ENCODE measurements around the gene TSPAN14. TPM values are rescaled to one million over a fixed set of nuclear protein-coding genes. Genes with fewer than 3 reads are reported as not detected.
A peak's percentile ranks its signal among the peaks of the same experiment; 100 is the strongest.

The TSPAN14 gene
- polyA plus RNA-seq, 1 donor from 2014 or later = 45.0 TPM

DNA sequence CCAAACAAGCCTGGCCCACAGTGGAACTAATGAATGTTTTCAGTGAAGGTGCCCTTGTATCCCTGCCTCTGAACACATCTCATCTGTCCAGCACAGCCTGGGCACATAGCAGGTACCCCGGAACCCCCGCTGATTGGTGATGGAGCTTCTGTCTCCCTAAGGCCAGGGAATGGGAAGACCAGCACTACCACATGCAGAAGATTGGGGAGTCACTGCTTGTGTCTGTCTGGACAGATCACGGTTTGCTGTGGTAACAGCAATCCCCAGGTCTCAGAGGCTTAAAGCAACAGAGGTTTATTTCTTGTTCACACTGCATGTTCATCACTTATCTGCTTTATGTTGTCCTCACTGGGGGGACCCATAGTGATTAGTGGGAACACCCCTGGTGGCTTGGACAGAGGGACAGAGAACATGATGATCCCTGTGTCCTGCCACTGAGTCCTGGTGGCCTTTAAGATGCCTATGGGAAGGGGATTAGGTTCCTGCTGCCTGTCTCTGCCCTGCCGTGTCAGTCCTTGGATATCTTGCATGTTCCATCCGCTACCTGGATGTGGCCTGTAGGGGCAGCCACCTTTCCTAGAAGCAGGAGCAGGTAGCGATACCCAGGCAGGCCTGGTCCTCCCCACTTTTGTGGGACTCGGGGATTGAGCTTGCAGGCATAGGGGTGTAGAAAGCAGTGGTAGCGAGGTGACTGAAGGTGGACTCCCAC lies 3.6 kb downstream of the TSPAN14 start:
- H3K36me3 Mint-ChIP-seq = no peaks in the 10 kb centered on the region
- peak overlapping the region in 1 of 3 donors; percentile 84 for H3K27ac Mint-ChIP-seq
- peak overlapping the region; percentile 12 to 90 (median 44) for H3K4me3 Mint-ChIP-seq
- H3K4me1 Mint-ChIP-seq = peaks cover 51 to 63% (median 58%) of the 10 kb centered on the region in 3 donors
- no peaks in the 10 kb centered on the region for H3K27me3 Mint-ChIP-seq
- no peaks in the 10 kb centered on the region for H3K9me3 Mint-ChIP-seq

DNA sequence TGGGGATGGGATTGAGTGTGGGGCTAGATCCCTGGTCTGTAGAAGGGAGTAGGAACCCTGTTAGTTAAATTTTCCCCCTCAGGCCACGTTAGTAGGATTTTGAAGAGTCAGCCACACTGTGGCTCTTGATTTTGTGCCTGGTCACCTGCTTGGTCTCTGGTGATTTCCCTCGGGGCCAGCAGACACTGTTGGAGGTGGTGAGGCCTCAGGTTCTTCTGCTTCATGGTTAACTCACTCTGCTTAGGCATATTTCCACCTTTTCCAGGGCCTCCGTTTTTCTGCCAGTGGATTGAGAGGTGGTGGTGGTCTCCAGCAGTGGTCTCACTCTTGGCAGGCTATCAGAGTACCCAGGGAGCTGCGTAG lies 4.1 kb downstream of the TSPAN14 start:
- Mint-ChIP-seq H3K27me3 (no peaks in the 10 kb centered on the region), H3K9me3 (no peaks in the 10 kb centered on the region), H3K4me3 (peak overlapping the region; percentile 44 to 93 (median 77)), H3K4me1 (peaks cover 54 to 68% (median 63%) of the 10 kb centered on the region in 3 donors), H3K36me3 (no peaks in the 10 kb centered on the region), H3K27ac (peak overlapping the region in 2 of 3 donors; percentile 71 to 84)

DNA sequence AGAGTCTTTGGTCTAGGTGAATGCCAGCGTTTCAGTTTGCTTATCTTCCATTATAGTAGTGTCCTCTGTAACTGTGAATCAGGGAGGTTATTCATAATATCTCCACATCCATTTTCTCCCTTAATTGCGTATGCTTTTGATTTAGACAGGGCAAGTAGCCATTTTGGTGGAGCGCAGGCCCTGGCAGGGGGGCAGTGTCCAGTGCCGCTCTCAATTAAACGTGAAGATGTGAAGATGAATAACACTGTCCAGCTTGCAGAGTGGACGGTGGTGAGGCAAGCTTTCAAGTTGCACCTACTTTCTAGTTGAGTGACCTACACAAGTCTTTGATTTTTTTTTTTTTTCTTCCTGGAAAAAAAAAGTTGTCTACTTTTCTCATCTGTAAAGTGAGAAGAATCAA lies 4.5 kb downstream of the TSPAN14 start:
- Mint-ChIP-seq H3K4me1 (peaks cover 54 to 68% (median 64%) of the 10 kb centered on the region in 3 donors), H3K27ac (peak overlapping the region; percentile 59 to 76 (median 71)), H3K4me3 (peak overlapping the region; percentile 44 to 93 (median 77)), H3K9me3 (no peaks in the 10 kb centered on the region), H3K36me3 (no peaks in the 10 kb centered on the region), H3K27me3 (no peaks in the 10 kb centered on the region)

DNA sequence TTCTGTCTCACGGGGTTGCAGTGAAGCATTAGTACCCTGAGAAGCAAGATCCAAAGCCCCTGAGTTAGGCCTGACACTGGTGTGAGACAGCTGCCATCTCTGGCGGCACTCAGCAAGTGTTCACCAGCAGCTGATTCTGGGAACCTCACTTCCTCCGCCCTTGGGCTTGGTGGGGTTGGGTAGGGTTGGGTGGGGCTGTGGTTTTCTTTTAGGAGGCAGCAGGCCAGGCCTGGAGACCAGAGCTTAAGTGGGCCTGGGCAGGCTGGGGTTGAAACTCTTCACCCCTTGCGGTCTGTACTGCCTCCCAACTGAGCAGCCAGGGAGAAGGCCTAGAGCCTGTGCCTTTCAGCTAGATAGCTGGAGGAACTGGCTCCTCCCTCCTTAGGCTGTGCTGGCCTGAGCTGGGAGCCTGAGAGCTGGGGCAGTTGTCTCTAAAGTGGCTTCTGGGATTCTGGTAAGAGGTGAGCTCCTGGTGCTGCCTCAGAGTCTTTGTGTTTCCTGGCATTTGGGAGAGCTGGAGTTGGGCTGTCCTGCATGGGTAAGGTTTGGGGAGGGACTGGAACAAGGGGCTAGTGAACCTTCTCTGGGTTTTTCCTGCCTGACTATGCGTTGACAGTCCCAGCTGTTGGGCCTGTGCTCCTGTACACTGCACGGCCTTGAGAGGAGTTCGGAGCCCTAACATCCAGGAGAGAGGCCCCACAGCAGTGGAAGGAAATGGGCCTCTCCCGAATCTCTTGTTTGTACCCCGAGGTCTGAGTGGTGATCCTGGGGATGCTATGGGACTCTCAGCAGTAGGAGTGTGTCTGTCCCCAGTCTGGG lies 5.1 kb downstream of the TSPAN14 start:
- Mint-ChIP-seq H3K4me1 (peaks cover 59 to 74% (median 69%) of the 10 kb centered on the region in 3 donors), H3K36me3 (no peaks in the 10 kb centered on the region), H3K27ac (peak overlapping the region in 2 of 3 donors; percentile 59 to 76), H3K4me3 (peak overlapping the region; percentile 52 to 93 (median 77)), H3K27me3 (no peaks in the 10 kb centered on the region), H3K9me3 (no peaks in the 10 kb centered on the region)

DNA sequence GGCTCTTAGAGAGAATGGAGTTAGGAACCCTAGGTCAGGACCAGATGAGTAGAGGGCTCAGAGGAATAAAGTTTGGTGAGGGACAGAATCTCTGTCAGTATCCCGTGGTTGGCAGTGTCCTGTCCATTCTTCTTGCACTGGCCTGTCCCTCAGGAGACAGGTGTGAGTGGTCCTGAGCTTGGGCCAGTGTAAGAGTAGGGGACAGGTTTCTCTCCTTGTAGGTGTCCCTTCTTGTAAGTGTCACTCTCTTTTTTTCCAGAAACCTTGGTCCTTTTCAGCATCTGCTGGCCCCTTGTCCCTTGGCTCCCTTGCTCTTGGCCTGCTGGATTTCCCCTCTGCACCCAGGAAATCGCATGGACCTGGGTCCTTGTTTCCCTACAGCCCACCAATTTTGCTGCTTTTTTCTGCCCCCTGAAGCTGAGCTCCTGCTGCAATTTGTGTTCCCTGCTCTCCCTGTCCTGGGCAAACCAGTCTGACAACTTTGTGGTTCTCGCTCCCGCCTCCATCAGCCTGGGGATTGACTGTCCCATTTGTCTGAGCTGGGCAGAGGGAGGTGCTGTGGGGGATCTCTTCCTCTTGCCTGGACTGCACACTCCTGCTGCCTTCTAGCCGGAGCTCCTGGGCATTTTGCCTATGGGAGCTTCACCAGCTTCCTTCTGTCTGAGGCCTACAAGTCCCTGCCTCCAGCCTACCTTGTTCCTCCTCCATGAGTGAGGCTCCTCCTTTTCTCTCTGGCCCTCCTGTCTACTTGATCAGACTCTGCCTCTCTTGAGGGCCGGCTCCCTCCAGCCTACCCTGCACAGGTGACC lies 6.5 kb downstream of the TSPAN14 start:
- no peaks in the 10 kb centered on the region for H3K36me3 Mint-ChIP-seq
- peak overlapping the region in 3 of 4 donors; percentile 34 to 89 (median 78) for H3K4me3 Mint-ChIP-seq
- peaks cover 58 to 79% (median 72%) of the 10 kb centered on the region in 3 donors for H3K4me1 Mint-ChIP-seq
- no peaks in the 10 kb centered on the region for H3K9me3 Mint-ChIP-seq
- H3K27me3 Mint-ChIP-seq = no peaks in the 10 kb centered on the region
- H3K27ac Mint-ChIP-seq = peak overlapping the region; percentile 55 to 77 (median 59)

DNA sequence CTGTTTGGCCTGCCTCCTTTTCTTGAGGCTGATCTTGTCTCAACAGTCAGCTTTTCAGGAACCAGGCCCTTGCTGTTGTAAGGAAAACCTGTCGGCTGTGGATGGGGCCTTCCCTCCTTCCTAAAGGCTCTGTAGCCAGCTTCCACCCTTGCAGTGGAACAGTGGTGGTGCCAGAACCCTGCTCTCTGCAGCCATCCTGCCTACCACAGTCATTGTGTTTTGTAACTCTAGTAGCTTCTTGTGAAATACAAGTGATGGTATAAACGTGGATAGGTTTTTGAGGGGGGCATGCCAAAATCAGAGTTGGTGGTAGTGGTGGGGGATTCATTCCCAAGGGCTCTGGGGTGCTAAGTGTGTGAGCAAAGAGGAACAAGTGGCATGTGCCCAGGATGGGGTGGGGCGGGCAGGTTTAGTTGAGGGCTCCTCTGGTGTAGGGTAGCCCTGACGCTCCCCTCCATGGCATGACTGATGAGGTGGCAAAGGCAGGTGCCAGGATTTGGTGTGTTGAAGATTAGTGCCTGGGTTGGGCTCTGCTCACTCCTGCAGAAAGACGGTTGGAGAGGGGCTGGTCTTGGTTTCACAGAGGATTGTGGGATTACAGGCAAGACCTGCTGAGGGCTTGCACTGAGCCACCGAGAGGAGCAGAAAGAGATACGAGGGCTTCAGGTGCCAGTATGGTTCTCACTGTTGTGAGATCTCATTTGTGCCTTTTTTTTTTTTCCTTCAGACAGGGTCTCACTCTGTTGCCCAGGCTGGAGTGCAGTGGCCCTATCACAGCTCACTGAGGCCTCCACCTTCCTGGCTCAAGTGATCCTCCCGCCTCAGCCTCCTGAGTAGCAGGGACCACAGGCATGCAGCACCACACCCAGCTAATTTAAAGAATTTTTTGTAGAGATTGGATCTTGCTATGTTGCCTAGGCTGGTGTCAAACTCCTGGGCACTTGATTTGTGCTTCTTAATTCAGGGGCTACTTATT lies 7.4 kb downstream of the TSPAN14 start:
- Mint-ChIP-seq H3K27me3 (no peaks in the 10 kb centered on the region), H3K4me3 (peak overlapping the region in 3 of 4 donors; percentile 34 to 89 (median 87))

DNA sequence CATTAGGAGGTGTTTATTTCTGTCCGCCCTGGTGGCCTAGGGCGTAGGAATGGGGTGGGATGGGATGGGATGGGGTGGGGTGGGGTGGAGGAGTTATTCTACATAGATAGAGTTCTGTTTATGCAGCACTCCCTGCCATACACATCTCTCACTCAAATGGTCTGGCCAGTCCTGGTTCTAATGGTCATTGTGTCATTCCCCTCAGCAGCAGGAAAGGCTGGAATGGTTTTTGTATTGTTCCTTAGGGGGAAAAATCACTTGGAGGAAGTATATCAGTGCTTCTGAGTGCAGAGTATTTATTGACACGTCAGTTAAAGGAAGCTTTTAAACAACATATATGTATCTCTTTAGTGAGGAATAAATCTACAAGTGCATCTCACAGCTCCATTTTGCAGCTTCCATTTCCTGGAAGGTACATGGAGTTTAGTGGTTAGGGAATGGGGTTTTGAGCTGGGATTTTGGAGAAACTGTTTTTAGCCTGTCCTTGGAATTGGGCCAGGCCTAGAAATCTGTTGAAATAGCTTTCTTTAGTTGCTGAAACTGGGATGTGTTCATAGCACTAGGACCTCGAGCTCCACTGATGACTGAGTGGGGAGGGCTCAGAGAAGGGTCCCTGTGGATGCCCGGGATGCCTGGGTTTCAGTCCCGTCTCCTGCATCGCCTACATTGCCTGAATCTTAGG lies 8.3 kb downstream of the TSPAN14 start:
- no peaks in the 10 kb centered on the region for H3K27me3 Mint-ChIP-seq
- H3K4me1 Mint-ChIP-seq = peaks cover 63 to 80% (median 72%) of the 10 kb centered on the region in 3 donors
- no peaks in the 10 kb centered on the region for H3K9me3 Mint-ChIP-seq
- H3K4me3 Mint-ChIP-seq = peak overlapping the region in 2 of 4 donors; percentile 88 to 91
- H3K27ac Mint-ChIP-seq = peak overlapping the region in 2 of 3 donors; percentile 62 to 88
- no peaks in the 10 kb centered on the region for H3K36me3 Mint-ChIP-seq

More for the DNA sequence above, 7.4 kb downstream of the TSPAN14 start:
- Mint-ChIP-seq H3K27ac (peak overlapping the region; percentile 55 to 88 (median 77)), H3K9me3 (no peaks in the 10 kb centered on the region), H3K4me1 (peaks cover 63 to 77% (median 69%) of the 10 kb centered on the region in 3 donors), H3K36me3 (no peaks in the 10 kb centered on the region)

DNA sequence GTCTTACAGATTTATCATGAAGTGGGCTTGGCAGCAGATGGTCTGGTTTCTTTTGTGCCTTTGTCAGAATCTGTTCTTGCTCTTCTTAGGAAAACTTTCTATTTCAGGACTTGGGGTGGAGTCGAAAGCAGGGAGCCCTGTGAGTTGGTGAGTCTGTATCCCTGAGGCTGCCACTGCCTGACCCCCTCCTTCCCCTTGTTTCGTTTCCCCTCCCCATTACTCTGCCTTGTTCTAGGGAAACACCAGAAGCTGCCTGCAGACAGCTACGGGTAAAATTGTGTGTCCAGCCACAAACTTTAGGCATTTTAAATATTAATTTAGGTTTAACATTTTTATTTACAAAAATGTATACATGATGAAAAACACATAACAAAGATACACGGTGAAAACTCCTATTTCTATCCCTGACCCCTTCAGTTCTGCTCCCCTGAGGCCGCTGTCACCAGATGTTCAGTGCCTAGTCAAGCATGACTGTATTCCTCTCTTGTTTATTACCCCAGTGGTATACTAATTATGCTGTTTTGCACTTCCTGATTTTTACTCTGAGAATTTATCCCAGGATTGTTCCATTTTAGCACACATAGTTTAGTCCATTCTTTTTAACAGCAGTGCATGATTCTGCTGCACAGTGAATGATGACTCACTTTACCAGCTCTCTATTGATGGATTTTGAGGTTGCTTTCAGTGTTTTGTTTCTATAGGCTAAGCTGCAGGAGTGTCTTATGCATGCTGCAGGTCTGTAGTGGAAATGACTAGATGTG lies 9.1 kb downstream of the TSPAN14 start:
- no peaks in the 10 kb centered on the region for H3K9me3 Mint-ChIP-seq
- H3K27me3 Mint-ChIP-seq = no peaks in the 10 kb centered on the region
- H3K4me3 Mint-ChIP-seq = peak overlapping the region; percentile 21 to 91 (median 68)
- peak overlapping the region; percentile 62 to 88 (median 83) for H3K27ac Mint-ChIP-seq
- peaks cover 63 to 77% (median 72%) of the 10 kb centered on the region in 3 donors for H3K4me1 Mint-ChIP-seq
- no peaks in the 10 kb centered on the region for H3K36me3 Mint-ChIP-seq

DNA sequence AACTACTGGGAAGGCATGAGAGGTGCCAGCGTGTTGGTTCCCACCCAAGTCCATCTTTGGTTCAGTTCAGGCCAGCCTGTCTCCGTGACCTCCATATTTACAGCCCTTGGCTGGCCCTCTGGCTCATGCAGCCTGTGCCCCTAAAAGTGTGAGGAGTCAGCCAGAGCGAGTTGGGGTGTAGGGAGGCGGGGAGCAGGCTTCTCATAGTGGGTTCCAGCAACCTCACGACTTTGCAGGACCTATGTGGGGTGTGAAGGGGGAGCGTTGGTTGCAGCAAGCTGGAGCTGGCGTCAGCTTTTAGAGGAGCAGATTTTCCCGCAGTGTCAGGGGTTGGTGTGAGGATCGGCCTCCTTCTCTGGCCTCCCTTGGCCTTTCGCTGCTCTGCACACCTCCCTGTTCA lies 9.8 kb downstream of the TSPAN14 start:
- Mint-ChIP-seq H3K9me3 (no peaks in the 10 kb centered on the region), H3K4me3 (peak overlapping the region in 2 of 4 donors; percentile 88 to 91), H3K4me1 (peaks cover 58 to 69% (median 66%) of the 10 kb centered on the region in 3 donors), H3K27me3 (no peaks in the 10 kb centered on the region), H3K36me3 (no peaks in the 10 kb centered on the region), H3K27ac (peak overlapping the region; percentile 62 to 88 (median 83))

DNA sequence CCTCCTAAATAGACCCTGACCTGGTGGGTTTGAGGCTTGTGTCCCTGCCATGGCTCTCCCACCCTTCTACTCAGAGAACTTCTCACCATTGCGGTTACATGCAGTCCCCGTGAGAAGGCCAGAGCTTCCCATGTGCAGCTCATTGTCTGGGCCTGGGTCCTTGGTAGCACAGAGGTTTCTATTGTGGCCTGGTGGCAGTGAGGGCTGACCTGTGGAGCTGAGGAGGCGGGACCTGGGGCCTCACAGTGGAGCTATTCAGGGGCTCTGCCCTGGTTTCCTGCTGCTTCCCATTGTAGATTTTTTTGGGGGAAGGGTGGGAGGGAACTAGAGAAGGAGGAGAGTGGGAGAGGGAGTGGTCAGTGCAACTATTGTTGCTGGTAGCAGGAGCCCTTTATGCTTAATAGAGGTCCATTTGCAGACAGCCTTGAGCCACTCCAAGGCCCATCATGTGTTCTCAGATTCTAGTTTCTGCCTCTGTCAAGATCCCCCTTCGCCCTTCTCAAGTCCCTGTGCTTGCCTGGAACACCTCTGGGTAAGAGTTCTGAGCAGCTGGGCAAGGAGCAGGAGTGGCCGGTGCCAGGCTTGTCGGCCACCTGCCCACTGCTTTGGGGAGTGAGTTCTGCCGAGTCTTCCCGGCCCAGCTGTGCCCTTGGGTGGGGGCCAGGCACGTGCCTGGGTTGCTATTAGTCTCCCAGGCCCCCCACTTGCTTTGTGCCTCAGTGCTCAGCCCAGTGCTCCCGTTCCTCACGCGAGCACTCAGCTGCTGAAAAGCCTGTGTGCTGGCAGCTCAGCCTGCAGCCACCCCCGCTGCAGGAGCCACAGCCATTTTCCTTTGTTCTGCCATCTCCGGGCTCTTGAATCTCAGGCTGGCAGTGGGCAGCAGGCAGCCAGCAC lies 10.7 kb downstream of the TSPAN14 start:
- Mint-ChIP-seq H3K9me3 (no peaks in the 10 kb centered on the region), H3K27me3 (no peaks in the 10 kb centered on the region), H3K4me3 (peak overlapping the region in 2 of 4 donors; percentile 80 to 86), H3K36me3 (no peaks in the 10 kb centered on the region), H3K4me1 (peaks cover 49 to 63% (median 61%) of the 10 kb centered on the region in 3 donors), H3K27ac (peak overlapping the region; percentile 62 to 96 (median 71))

DNA sequence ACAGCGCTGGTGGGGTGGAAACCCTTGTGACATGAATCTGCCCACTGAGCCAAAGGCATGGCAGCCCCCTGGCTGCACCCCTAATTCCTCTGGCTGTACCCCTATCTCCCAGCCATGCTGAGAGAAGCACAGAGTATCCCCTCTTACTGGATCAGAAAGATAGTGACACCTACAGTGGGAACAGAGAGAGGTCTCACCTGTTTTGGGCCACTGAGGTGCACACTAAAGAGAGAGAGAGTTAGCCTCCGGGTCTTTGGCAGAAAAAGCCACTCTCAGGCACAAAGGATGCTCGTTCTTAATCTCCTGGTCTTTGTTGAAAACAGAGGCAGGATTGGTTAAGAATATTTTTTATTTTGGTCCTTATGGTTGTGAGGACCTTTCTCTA lies 11.3 kb downstream of the TSPAN14 start:
- no peaks in the 10 kb centered on the region for H3K9me3 Mint-ChIP-seq
- no peaks in the 10 kb centered on the region for H3K27me3 Mint-ChIP-seq
- peak overlapping the region in 3 of 4 donors; percentile 16 to 85 (median 80) for H3K4me3 Mint-ChIP-seq
- H3K36me3 Mint-ChIP-seq = no peaks in the 10 kb centered on the region
- peak overlapping the region; percentile 12 to 96 (median 71) for H3K27ac Mint-ChIP-seq
- H3K4me1 Mint-ChIP-seq = peaks cover 45 to 58% (median 57%) of the 10 kb centered on the region in 3 donors

Measured in IgD-negative memory B cell (primary cell).